SK-N-SH treated with all-trans-retinoic acid at 6 μM for 48 hours (cell line): ENCODE results near the gene CEP131.

Source experiments
- ATAC-seq: fragments of 200-7000 bp; cut with Tn5 transposase; 3 replicates; pipeline ENCODE4 v1.9.1; 2020; ENCODE audit warnings: mild to moderate bottlenecking, moderate library complexity
- ARNTL ChIP-seq: fragments of 450-650 bp; formaldehyde crosslinking; IDR thresholded peaks from 2 replicates; pipeline ENCODE4 v1.5.0; 2020; ENCODE audit warnings: low read depth, mild to moderate bottlenecking, moderate library complexity, borderline replicate concordance
- CREB5 ChIP-seq: fragments of 250-450 bp; sonication (Bioruptor Pico); IDR thresholded peaks from 2 replicates; pipeline ENCODE4 v1.5.1; 2020; ENCODE audit warnings: low read depth, mild to moderate bottlenecking, moderate library complexity
- CSDC2 ChIP-seq: fragments of 250-450 bp; sonication (Bioruptor Pico); IDR thresholded peaks from 2 replicates; pipeline ENCODE4 v1.5.0; 2020; ENCODE audit warnings: mild to moderate bottlenecking, moderate library complexity
- CSRNP3 ChIP-seq: fragments of 250-450 bp; sonication (Bioruptor Pico); IDR thresholded peaks from 2 replicates; pipeline ENCODE4 v1.5.1; 2021; ENCODE audit warnings: mild to moderate bottlenecking, moderate library complexity
- GLIS3 ChIP-seq: fragments of 250-450 bp; sonication (Bioruptor Pico); IDR thresholded peaks from 2 replicates; pipeline ENCODE4 v1.5.0; 2020; ENCODE audit warnings: mild to moderate bottlenecking, moderate library complexity
- ISL1 ChIP-seq: fragments of 250-450 bp; sonication (Bioruptor Pico); IDR thresholded peaks from 2 replicates; pipeline ENCODE4 v2.1.2; 2022; ENCODE audit warnings: mild to moderate bottlenecking, moderate library complexity
- OSR1 ChIP-seq: fragments of 250-450 bp; sonication (Bioruptor Pico); IDR thresholded peaks from 2 replicates; pipeline ENCODE4 v1.8.0; 2022; ENCODE audit warnings: moderate library complexity, mild to moderate bottlenecking, inconsistent platforms
- POU6F1 ChIP-seq: fragments of 250-450 bp; sonication (Bioruptor Pico); IDR thresholded peaks from 2 replicates; pipeline ENCODE4 v1.8.0; 2021; ENCODE audit warnings: low read depth, mild to moderate bottlenecking, moderate library complexity, borderline replicate concordance
- PPARA ChIP-seq: fragments of 250-450 bp; sonication (Bioruptor Pico); IDR thresholded peaks from 2 replicates; pipeline ENCODE4 v1.5.0; 2020; ENCODE audit warnings: mild to moderate bottlenecking, borderline replicate concordance
- RARB ChIP-seq: fragments of 250-450 bp; sonication (Bioruptor Pico); IDR thresholded peaks from 2 replicates; pipeline ENCODE4 v1.8.0; 2021; ENCODE audit warnings: mild to moderate bottlenecking, moderate library complexity
- SNAI2 ChIP-seq: fragments of 250-450 bp; sonication (Bioruptor Pico); IDR thresholded peaks from 2 replicates; pipeline ENCODE4 v1.5.0; 2020; ENCODE audit warnings: mild to moderate bottlenecking, moderate library complexity
- TCF4 ChIP-seq: fragments of 250-450 bp; sonication (Bioruptor Pico); IDR thresholded peaks from 2 replicates; pipeline ENCODE4 v1.8.0; 2021; ENCODE audit warnings: mild to moderate bottlenecking, moderate library complexity, borderline replicate concordance
- TOX ChIP-seq: fragments of 250-450 bp; sonication (Bioruptor Pico); IDR thresholded peaks from 2 replicates; pipeline ENCODE4 v1.8.0; 2021; ENCODE audit warnings: mild to moderate bottlenecking, moderate library complexity, borderline replicate concordance
- TSHZ2 ChIP-seq: fragments of 250-450 bp; sonication (Bioruptor Pico); IDR thresholded peaks from 2 replicates; pipeline ENCODE4 v1.5.0; 2020; ENCODE audit warnings: mild to moderate bottlenecking, moderate library complexity
- ZFP3 ChIP-seq: fragments of 250-450 bp; sonication (Bioruptor Pico); IDR thresholded peaks from 2 replicates; pipeline ENCODE4 v1.5.0; 2020; ENCODE audit warnings: mild to moderate bottlenecking, moderate library complexity
- ZFP30 ChIP-seq: fragments of 450-650 bp; formaldehyde crosslinking; IDR thresholded peaks from 2 replicates; pipeline ENCODE4 v1.5.0; 2022; ENCODE audit warnings: mild to moderate bottlenecking, moderate library complexity
- ZNF565 ChIP-seq: fragments of 450-650 bp; formaldehyde crosslinking; conservative IDR thresholded peaks from 2 replicates; pipeline ENCODE4 v1.5.0; 2020; ENCODE audit warnings: low read depth, mild to moderate bottlenecking, moderate library complexity
- ZNF70 ChIP-seq: fragments of 450-650 bp; formaldehyde crosslinking; IDR thresholded peaks from 2 replicates; pipeline ENCODE4 v1.5.0; 2020; ENCODE audit warnings: mild to moderate bottlenecking, moderate library complexity
- ZNF8 ChIP-seq: fragments of 450-650 bp; formaldehyde crosslinking; IDR thresholded peaks from 2 replicates; pipeline ENCODE4 v1.5.0; 2020; ENCODE audit warnings: mild to moderate bottlenecking, moderate library complexity

CEP131 gene

GRCh38 chr17:81237591-81238489, 15.1 kb upstream of the CEP131 start:
- ATAC-seq: no peak
- TF ChIP-seq TSHZ2: no peak

- TF ChIP-seq ISL1 (CRISPR knock-in tag) (no peak), ARNTL (CRISPR knock-in tag) (no peak), CSRNP3 (CRISPR knock-in tag) (no peak), SNAI2 (CRISPR knock-in tag) (no peak), TCF4 (CRISPR knock-in tag) (no peak), PPARA (CRISPR knock-in tag) (no peak), CSDC2 (no peak)
- TF ChIP-seq, all 23 proteins: peak for 0
- ATAC-seq: no peak
Measured at GRCh38 chr17:81236784-81237183, 14.0 kb upstream of the CEP131 start.

GRCh38 chr17:81235822-81236740, 13.3 kb upstream of the CEP131 start:
- TF ChIP-seq CSDC2 (no peak), POU6F1 (no peak), ARNTL (CRISPR knock-in tag) (no peak), OSR1 (CRISPR knock-in tag) (no peak), RARB (no peak), ZNF70 (CRISPR knock-in tag) (no peak), ZFP30 (CRISPR knock-in tag) (no peak), TOX (CRISPR knock-in tag) (no peak), ZNF8 (CRISPR knock-in tag) (no peak)
- ATAC-seq: no peak

GRCh38 chr17:81234940-81235821, 12.4 kb upstream of the CEP131 start:
- no peak for ATAC-seq
- TF ChIP-seq ZFP30 (CRISPR knock-in tag): no peak

GRCh38 chr17:81234506-81234855, 11.7 kb upstream of the CEP131 start:
- TF ChIP-seq ZNF8 (CRISPR knock-in tag): no peak
- no peak for TF ChIP-seq ZNF565 (CRISPR knock-in tag)
- TF ChIP-seq ZFP30 (CRISPR knock-in tag): no peak
- TF ChIP-seq POU6F1: no peak
- no peak for TF ChIP-seq CREB5
- TF ChIP-seq ARNTL (CRISPR knock-in tag): no peak
- no peak for TF ChIP-seq GLIS3
- no peak for TF ChIP-seq OSR1 (CRISPR knock-in tag)
- TF ChIP-seq TOX (CRISPR knock-in tag): no peak
- TF ChIP-seq ZFP3 (CRISPR knock-in tag): no peak
- no peak for TF ChIP-seq TCF4 (CRISPR knock-in tag)
- no peak for ATAC-seq
